GM10248 (cell line): ENCODE measurements around the gene HCRTR2.

Source experiments
- CTCF ChIA-PET: fragments of 300-600 bp; sonication (Branson Sonifier 250); formaldehyde crosslinking; extraction: SDS; loops from one replicate; lab custom pipeline; 2021; ENCODE audit warnings: antibody characterized with exemption; lab: Yijun Ruan, JAX
- POLR2A ChIA-PET: fragments of 350-650 bp; sonication (Branson Sonifier 250); formaldehyde crosslinking; extraction: SDS; loops from one replicate; lab custom pipeline; 2020; ENCODE audit warnings: antibody characterized with exemption; lab: Yijun Ruan, JAX
- DNase-seq: peaks from one replicate; pipeline ENCODE4 v3.0.0; 2012; ENCODE audit errors: extremely low spot score
- TF ChIP-seq, protein P1 (sequence below): IDR thresholded peaks from 2 replicates; pipeline ENCODE4 v1.5.1; 2012; ENCODE audit warnings: mild to moderate bottlenecking, low read depth; ENCODE audit errors: extremely low read depth, missing control alignments, control extremely low read depth

Gene HCRTR2

DNA sequence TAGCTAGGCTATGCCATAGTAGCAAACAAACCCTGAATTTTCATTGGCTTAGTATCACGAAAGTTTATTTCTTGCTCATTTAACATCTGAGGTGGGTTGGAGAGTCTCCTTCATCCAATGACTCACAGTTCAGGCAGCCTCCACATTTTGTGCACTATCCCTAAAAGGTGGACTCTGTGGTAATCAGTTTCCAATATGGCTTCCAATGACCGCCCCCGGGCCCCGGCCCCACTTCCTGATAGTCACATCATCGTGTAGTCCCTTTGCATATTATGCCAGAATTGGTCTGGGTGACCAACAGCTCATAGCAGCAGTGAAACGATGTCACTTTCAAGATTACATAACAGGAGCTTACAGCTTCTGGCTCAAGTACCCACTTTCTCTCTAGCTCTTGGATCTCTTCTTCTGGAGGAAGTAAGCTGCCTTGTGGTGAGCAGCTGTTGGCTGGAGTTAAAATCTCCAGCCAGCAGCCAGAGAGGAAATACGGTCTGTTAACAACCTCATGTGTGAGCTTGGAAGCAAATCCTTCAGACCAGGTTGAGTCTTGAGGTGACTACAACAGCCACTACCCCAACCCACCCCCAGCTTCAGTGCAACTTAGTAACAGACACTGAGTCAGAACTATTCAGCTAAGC is 7.8 kb downstream of the HCRTR2 start:
- TF ChIP-seq, protein P1, sequence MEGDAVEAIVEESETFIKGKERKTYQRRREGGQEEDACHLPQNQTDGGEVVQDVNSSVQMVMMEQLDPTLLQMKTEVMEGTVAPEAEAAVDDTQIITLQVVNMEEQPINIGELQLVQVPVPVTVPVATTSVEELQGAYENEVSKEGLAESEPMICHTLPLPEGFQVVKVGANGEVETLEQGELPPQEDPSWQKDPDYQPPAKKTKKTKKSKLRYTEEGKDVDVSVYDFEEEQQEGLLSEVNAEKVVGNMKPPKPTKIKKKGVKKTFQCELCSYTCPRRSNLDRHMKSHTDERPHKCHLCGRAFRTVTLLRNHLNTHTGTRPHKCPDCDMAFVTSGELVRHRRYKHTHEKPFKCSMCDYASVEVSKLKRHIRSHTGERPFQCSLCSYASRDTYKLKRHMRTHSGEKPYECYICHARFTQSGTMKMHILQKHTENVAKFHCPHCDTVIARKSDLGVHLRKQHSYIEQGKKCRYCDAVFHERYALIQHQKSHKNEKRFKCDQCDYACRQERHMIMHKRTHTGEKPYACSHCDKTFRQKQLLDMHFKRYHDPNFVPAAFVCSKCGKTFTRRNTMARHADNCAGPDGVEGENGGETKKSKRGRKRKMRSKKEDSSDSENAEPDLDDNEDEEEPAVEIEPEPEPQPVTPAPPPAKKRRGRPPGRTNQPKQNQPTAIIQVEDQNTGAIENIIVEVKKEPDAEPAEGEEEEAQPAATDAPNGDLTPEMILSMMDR = no peak
- ChIA-PET POLR2A (no interaction called here), CTCF (no interaction called here)
- no peak for DNase-seq

DNA sequence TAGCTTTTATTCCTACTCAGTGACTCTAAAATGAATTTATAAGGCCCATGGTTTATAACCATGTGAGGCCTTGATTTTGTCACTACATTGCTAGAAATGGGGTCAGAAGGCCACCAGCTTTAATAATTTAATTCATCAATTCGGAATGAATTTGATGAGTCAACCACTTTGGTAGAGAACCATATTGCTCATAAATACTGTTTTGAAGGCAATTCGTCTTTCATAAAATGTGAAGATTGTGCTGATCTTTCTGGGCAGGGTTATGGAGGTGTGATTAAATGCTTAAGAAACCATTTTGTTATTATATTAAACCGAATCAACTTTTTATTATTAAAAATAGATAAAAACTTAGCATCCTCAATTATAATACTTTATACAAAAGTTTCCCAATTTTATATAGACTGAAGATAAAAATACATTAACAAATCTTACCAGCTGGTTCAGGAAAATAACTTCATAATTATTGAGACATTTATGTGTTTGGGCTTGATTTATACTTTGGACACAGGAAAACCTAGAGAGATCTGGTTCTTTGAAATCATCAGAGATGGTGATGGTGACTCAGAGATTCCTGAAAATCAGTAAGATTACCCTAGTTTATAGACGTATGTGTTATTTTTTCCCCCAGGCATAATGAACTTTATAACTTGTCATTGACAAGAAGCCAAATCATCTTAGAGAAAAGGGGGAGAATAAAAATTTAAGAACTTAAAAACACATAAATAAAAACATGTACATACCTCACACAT is 10.6 kb downstream of the HCRTR2 start:
- CTCF ChIA-PET = interaction anchor here (1.0 kb wide), 1 partner anchor 20 kb away, joined by 3 read pairs; no protein-coding TSS in a partner anchor
- TF ChIP-seq, protein P1 = no peak
- DNase-seq = no peak
- POLR2A ChIA-PET = no interaction called here

DNA sequence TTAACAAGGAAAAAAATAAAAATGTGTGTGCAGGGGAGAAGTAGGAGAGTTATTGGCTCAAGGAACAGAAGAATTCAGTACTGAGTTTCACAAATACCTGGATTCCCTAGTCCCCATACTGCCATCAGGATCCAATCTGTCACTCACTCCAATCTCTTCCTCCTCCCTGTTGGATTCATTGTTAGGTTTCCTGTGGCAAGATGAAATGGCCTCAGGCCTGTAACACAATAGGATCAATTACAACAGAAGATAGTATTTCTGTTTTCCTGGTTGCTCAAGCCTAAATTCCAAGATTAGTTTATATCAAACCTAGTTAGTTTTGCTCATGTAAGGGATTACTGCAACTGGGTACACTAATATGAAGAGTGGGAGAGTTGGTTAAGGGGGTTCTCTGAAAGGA is 24.4 kb downstream of the HCRTR2 start:
- DNase-seq = no peak
- TF ChIP-seq, protein P1 = no peak
- CTCF ChIA-PET = no interaction called here
- POLR2A ChIA-PET = no interaction called here

DNA sequence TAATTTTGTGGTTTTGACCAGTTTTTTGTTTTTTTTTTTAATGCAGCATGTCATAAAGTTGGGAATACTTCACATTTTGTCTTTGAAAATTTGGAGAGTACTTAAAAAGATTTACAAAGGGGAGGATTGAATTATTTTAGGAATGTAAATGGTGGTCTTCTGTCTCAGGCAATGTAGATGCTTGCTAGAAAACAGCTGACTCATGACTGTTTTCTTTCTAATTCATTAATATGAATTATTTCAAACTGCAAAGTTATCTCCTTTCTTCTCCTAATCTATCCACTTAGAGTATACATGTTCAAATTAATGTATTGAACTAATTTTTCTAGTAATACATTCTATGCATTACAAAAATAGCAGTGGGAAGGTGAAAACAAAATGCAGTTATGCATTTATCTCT is 24.9 kb downstream of the HCRTR2 start:
- no peak for DNase-seq
- TF ChIP-seq, protein P1 = no peak
- ChIA-PET POLR2A (no interaction called here), CTCF (no interaction called here)

DNA sequence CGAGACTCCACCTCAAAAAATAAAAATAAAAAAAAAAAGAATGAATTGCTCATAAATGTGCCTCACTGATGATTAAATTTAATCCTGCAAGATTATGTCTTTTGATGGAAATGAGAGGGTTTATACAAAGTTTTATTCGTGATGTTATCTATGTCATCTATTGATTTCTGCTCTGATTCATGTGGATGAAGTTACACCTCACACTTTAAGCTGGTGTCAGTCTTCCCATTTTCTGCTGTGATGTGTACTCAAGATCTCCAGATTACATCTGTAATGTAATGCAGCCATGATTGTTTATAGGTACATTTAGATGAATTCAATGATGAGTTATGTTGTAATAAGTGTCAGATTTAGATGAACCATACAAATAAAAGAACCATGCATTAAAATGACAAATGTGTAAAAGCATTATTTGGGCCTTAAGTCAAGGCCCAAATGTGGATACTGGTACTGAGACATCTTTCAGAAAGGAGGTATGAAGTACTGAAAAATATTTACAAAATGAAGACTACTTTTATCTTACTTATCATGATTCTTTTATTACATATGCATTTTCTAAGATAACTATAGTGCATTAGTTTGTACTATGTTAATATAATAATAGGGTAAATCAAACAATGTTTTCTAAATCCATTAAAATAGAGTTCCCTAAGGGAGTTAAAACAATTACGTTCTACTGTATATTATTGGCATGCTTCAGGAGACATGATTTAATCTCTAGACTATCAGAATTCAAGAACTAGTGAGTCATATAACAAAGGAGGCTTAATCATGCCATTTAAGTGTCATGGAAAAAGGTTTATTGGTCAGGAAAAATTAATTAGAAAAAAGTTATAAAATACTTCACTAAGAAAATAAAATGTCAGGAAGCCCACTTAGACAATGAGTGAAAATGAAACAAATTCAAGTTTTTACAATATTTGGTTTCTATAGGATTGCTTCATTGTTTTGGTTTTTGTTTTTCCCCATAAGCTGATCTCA is 34.5 kb downstream of the HCRTR2 start:
- TF ChIP-seq, protein P1 = no peak
- ChIA-PET POLR2A (no interaction called here), CTCF (no interaction called here)
- no peak for DNase-seq

DNA sequence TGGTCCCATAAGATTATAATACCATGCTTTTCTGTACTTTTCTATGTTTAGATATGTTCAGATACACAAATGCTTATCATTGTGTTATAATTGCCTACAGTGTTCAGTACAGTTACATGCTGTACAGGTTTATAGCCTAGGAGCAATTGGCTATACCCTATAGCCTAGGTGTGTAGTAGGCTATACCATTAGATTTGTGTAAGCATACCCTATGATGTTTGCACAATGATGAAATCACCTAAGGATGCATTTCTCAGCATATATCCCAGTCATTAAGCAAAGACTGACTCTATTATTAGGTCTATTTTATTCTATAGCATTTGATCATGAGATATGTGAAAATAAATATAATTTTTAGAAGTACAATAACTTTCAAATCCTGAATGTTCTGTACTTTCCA is 36.6 kb downstream of the HCRTR2 start:
- POLR2A ChIA-PET = no interaction called here
- CTCF ChIA-PET = no interaction called here
- no peak for DNase-seq
- TF ChIP-seq, protein P1 = no peak
